ENCODE measurements around the gene TRPM3. TPM values are rescaled to one million over a fixed set of nuclear protein-coding genes. Genes with fewer than 3 reads are reported as not detected.

TRPM3 gene
- total and polyA plus RNA-seq, 2 of the 8 experiments (the other 6 are each of a cell fraction or from before 2014, with no cell fraction given) = 2.4 to 10.9 TPM

DNA sequence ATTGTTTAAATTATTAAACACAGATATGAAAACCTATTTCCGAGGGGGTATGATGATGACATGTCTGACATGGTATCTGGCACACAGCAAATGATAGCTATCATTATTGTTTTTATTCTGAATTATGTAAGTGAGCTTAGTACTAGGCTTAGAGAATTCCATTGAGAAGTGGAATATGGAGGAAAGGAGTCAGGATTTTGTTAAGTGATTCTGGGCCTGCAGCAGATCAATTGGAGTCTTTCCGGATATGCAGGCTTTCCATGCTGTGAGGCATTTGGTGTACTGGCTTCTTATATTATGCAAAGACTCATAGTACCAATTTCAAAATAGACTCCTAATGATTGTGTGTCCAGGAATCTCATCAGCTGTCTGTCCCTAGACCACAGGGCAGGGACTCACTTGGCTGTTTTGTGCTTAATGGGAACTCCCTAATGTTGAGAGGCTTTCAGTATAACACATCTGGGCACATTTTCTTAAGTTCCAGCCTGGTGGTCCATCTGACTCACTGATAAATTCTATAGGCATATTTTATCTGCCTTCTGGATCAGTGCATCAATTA, 527.0 kb downstream of the TRPM3 start:
- Histone ChIP-seq H4K91ac (replicated peaks; ENCODE audit: insufficient read length, low read length) (no peak overlapping the region), H3K9ac (replicated peaks in 1 of 4; ENCODE audit: extremely low read depth in 1 of 4, low read depth in 3 of 4, low read length in 3 of 4) (no peak overlapping the region), H3K79me1 (ENCODE audit: low read depth, low read length) (no peaks in the 10 kb centered on the region), H2BK20ac (ENCODE audit: low read length) (no peak overlapping the region), H2BK12ac (ENCODE audit: low read depth, low read length) (no peak overlapping the region), H3K4me3 (ENCODE audit: extremely low read depth in 1 of 4, insufficient read depth in 2 of 4, low read depth in 3 of 4, low read length in 4 of 4) (no peak overlapping the region), H3K9me3 (ENCODE audit: insufficient read depth in 2 of 2, low read depth in 1 of 2, low read length in 1 of 2) (no peaks in the 10 kb centered on the region), H3K4me2 (ENCODE audit: insufficient read depth in 1 of 2, low read depth in 2 of 2, low read length in 2 of 2) (no peak overlapping the region), H3K27ac (ENCODE audit: low read depth, low read length) (no peak overlapping the region), H3K23me2 (ENCODE audit: low read depth, low read length) (no peaks in the 10 kb centered on the region; the same call in 1 of the 2 replicates), H4K20me1 (replicated peaks in 1 of 2; ENCODE audit: control insufficient read depth in 1 of 2, insufficient read depth in 2 of 2, low read length in 2 of 2) (no peaks in the 10 kb centered on the region), H2AFZ (ENCODE audit: low read length) (no peak overlapping the region), H3K56ac (replicated peaks; ENCODE audit: insufficient read length, low read depth, low read length) (no peak overlapping the region), H4K5ac (ENCODE audit: insufficient read length, low read depth, low read length) (no peak overlapping the region), H2BK15ac (ENCODE audit: low read length) (no peak overlapping the region), H3K36me3 (ENCODE audit: control insufficient read depth in 2 of 4, insufficient read depth in 4 of 4, low read length in 3 of 4) (no peaks in the 10 kb centered on the region), H3K4me1 (replicated peaks in 1 of 4; ENCODE audit: control insufficient read depth in 3 of 4, insufficient read depth in 4 of 4, low read length in 3 of 4) (no peaks in the 10 kb centered on the region), H4K8ac (ENCODE audit: extremely low read depth, insufficient read depth, low read length) (no peak overlapping the region), H3K4ac (replicated peaks; ENCODE audit: insufficient read length, low read depth, low read length) (no peak overlapping the region), H3K14ac (ENCODE audit: insufficient read length) (no peak overlapping the region), H3K23ac (ENCODE audit: insufficient read length) (no peak overlapping the region), H3K27me3 (replicated peaks in 1 of 4; ENCODE audit: control insufficient read depth in 3 of 4, extremely low read depth in 1 of 4, insufficient read depth in 3 of 4, low read length in 3 of 4) (no peaks in the 10 kb centered on the region), H2BK5ac (ENCODE audit: low read depth, low read length) (no peak overlapping the region), H3K79me2 (ENCODE audit: control insufficient read depth in 1 of 2, insufficient read depth in 2 of 2, low read length in 2 of 2) (no peaks in the 10 kb centered on the region), H2AK5ac (ENCODE audit: low read depth, low read length) (no peak overlapping the region), H3K18ac (ENCODE audit: extremely low read depth, low read length) (no peak overlapping the region), H2BK120ac (replicated peaks; ENCODE audit: low read depth, low read length) (no peak overlapping the region)
- DNase-seq (ENCODE audit: low read depth in 1 of 2, low spot score in 2 of 2) = no peak
- FAIRE-seq = no peak
- WGBS, 2 experiments (ENCODE audit: extremely low coverage in 1 of 2, insufficient coverage in 1 of 2, insufficient read length in 1 of 2, insufficient replicate concordance in 2 of 2, low coverage in 1 of 2, low lambda C conversion rate in 2 of 2, missing lambda C conversion rate in 1 of 2) = 86% methylated on average over 2 of the region's 2 CpGs; no CpG with 5 or more reads in 1 of the 2 experiments
- ChIA-PET CTCF (ENCODE audit: partially characterized antibody) (interaction anchor here (0.6 to 2.6 kb wide), 5 partner anchors 8 to 110 kb away, joined by 3 to 14 read pairs (median 3); no protein-coding TSS in a partner anchor), POLR2A (ENCODE audit: partially characterized antibody) (no interaction called here)
- TF ChIP-seq TAF1 (IDR thresholded peaks at IDR 0.05; ENCODE audit: low read depth, low read length) = no peak
- TF ChIP-seq CBX5 (IDR thresholded peaks at IDR 0.05; ENCODE audit: low read depth, low read length) = no peak
- no peak for TF ChIP-seq MAFK (IDR thresholded peaks at IDR 0.05; ENCODE audit: low read depth, low read length)

Measured in H1 (cell line).